Adrenal gland (tissue), 12 donors: ENCODE results near the gene RND2. TPM values are rescaled to one million over a fixed set of nuclear protein-coding genes. Genes with fewer than 3 reads are reported as not detected.
A peak's percentile ranks its signal among the peaks of the same experiment; 100 is the strongest.

Experiments
- DNase-seq, 7 donors: peaks; one replicate each; pipeline ENCODE4 v3.0.0-alpha.2; 2019 to 2020
- H3K27ac ChIP-seq, 5 donors: fragments of 200-600 bp; sonication (generic) in 4 of 5; 1 replicate in 3 of 5; 2 replicates in 2 of 5; pipeline versions ENCODE4 v1.5.1 to v1.8.0; 2016 to 2020; ENCODE audit warnings: mild to moderate bottlenecking in 1 of 5
- H3K27me3 ChIP-seq: fragments of 200-600 bp; 2 replicates; pipeline ENCODE4 v1.8.0; 2021
- H3K36me3 ChIP-seq, 2 donors: fragments of 200-600 bp; replicated peaks in 1 of 2; 1 replicate in 1 of 2; 2 replicates in 1 of 2; pipeline versions ENCODE4 v1.5.1 to v1.8.0; 2018 to 2022
- H3K4me1 ChIP-seq, 2 donors: fragments of 200-600 bp; replicated peaks in 1 of 2; 1 replicate in 1 of 2; 2 replicates in 1 of 2; pipeline versions ENCODE4 v1.5.1 to v1.8.0; 2018 to 2021
- H3K4me3 ChIP-seq, 4 donors: fragments of 200-600 bp; sonication (generic) in 3 of 4; one replicate each; pipeline ENCODE4 v1.5.1; 2016 to 2018
- H3K9me3 ChIP-seq, 3 donors: fragments of 200-600 bp; sonication (generic) in 1 of 3; replicated peaks in 1 of 3; 1 replicate in 2 of 3; 2 replicates in 1 of 3; pipeline versions ENCODE4 v1.5.1 to v1.8.0; 2016 to 2021
- POLR2A ChIP-seq, 2 donors: fragments of 450-650 bp; IDR thresholded peaks; one replicate each; pipeline ENCODE4 v1.6.1; 2017; ENCODE audit warnings: antibody characterized with exemption in 2 of 2, mild to moderate bottlenecking in 2 of 2, moderate library complexity in 1 of 2
- WGBS, 4 donors: extraction: QIAGEN DNeasy Blood & Tissue Kit in 2 of 4; methylation state at CpG; one replicate each; pipeline versions ENCODE4 v1.1.5 to v1.1.7; 2013 to 2017; 5-methylcytosine and 5-hydroxymethylcytosine counted together
- intact Hi-C, 2 donors: fragments of 100-400 bp; cut with DNase I; formaldehyde crosslinking; loops; one replicate each; pipeline versions ENCODE4 v1.14.1 to v1.15.0; 2022 to 2023
- polyA plus RNA-seq, 3 donors: library from polyadenylated mRNA; stranded (reverse); fragments of 200-250 nt in 2 of 3; fragments of 350-450 nt in 1 of 3; fragmentation: Illumina TruSeq in 1 of 3; extraction: RNeasy Lipid Tissue Mini Kit (QIAGEN cat#74804) in 1 of 3; gene quantifications; one replicate each; pipeline ENCODE4 v1.2.3, GENCODE V29; 2013 to 2014
- total RNA-seq, 9 donors: library from RNA; depleted of rRNA in 4 of 9; stranded (reverse); fragments of >200 nt in 4 of 9; fragments of 120-200 nt in 1 of 9; fragmentation: NEBNext Ultra II Directional in 1 of 9; extraction: Animal tissue kit (Norgen Biotek cat#: 25700) in 1 of 9; gene quantifications; one replicate each; pipeline versions ENCODE4 v1.1.0 to v1.2.4, GENCODE V29; 2013 to 2023
- TF ChIP-seq, protein P1 (sequence below), 6 experiments: fragments of 450-650 bp in 4 of 6; fragments of 200-600 bp in 2 of 6; sonication (generic) in 1 of 6; IDR thresholded peaks; 1 replicate in 5 of 6; 2 replicates in 1 of 6; pipeline versions ENCODE4 v1.5.1 to v1.8.0; 2016 to 2021; ENCODE audit warnings: antibody characterized with exemption in 6 of 6, mild to moderate bottlenecking in 2 of 6, moderate library complexity in 1 of 6
- donor health status: healthy with polysubstance abuse.
- donor health status: Bipolar disorder and iron deficiency.
- donor health status: DM: yes; HTN: yes; CAD: no.
- donor health status: DM: no; HTN: no; CAD: no.
- donor health status: DM: no; HTN: no; CAD: no.
- donor health status: DM: yes; HTN: yes; CAD: no.

RND2 gene
- total and polyA plus RNA-seq, 12 donors, result 1.3 to 8.2 (median 3.6) TPM

- Histone ChIP-seq H3K27ac (peak within 1 kb of the TSS; percentile 87 to 98 (median 96)), H3K27me3 (no peaks in the 10 kb centered on the region), H3K4me1 (peaks cover 25 to 42% of the 10 kb centered on the region in 2 donors), H3K9me3 (no peaks in the 10 kb centered on the region), H3K4me3 (peak within 1 kb of the TSS; percentile 78 to 94 (median 84)), H3K36me3 (peaks cover 0 to 13% of the 10 kb centered on the region in 2 donors)
- peak; percentile 27 to 86 for TF ChIP-seq POLR2A (IDR thresholded peaks at IDR 0.05)
- TF ChIP-seq, protein P1, sequence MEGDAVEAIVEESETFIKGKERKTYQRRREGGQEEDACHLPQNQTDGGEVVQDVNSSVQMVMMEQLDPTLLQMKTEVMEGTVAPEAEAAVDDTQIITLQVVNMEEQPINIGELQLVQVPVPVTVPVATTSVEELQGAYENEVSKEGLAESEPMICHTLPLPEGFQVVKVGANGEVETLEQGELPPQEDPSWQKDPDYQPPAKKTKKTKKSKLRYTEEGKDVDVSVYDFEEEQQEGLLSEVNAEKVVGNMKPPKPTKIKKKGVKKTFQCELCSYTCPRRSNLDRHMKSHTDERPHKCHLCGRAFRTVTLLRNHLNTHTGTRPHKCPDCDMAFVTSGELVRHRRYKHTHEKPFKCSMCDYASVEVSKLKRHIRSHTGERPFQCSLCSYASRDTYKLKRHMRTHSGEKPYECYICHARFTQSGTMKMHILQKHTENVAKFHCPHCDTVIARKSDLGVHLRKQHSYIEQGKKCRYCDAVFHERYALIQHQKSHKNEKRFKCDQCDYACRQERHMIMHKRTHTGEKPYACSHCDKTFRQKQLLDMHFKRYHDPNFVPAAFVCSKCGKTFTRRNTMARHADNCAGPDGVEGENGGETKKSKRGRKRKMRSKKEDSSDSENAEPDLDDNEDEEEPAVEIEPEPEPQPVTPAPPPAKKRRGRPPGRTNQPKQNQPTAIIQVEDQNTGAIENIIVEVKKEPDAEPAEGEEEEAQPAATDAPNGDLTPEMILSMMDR (IDR thresholded peaks at IDR 0.05), result no peak
- WGBS, 4 donors, result 0 to 2% (median 1%) methylated on average over 17 to 80 of the region's 80 CpGs
- intact Hi-C loops, result loop anchor here (5.0 to 10.0 kb wide), 4 partner anchors 63 to 293 kb away; partner anchors contain the start of gene NBR1 (in 1 of the 2)
- DNase-seq, result peak; percentile 76 to 86 (median 81)
Observed at GRCh38 chr17:43021741-43022512, 3.1 kb upstream of the RND2 start, which contains the start of gene VAT1. TSS of gene VAT1 (minus strand) at chr17:43022385. CDS start at chr17:43022322, 63 bp downstream.

DNA sequence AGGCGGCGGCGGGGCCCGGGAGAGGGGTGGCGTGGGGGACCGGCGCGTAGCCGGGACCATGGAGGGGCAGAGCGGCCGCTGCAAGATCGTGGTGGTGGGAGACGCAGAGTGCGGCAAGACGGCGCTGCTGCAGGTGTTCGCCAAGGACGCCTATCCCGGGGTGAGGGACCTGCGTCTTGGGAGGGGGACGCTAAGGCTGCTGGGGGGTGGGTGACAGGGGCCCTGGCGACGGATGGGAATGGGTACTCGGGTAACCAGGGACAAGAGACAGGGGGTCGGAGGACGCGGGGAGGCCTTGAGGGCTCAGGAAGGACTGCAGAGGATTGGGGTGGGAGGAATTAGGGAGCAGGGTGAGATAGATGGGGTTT lies 243 bp downstream of the RND2 start:
- intact Hi-C loops, result loop anchor here (10.0 kb wide), 2 partner anchors 60 to 290 kb away; no protein-coding TSS in a partner anchor
- 5 to 16% (median 8%) methylated on average over 15 to 27 of the region's 27 CpGs for WGBS, 4 donors

DNA sequence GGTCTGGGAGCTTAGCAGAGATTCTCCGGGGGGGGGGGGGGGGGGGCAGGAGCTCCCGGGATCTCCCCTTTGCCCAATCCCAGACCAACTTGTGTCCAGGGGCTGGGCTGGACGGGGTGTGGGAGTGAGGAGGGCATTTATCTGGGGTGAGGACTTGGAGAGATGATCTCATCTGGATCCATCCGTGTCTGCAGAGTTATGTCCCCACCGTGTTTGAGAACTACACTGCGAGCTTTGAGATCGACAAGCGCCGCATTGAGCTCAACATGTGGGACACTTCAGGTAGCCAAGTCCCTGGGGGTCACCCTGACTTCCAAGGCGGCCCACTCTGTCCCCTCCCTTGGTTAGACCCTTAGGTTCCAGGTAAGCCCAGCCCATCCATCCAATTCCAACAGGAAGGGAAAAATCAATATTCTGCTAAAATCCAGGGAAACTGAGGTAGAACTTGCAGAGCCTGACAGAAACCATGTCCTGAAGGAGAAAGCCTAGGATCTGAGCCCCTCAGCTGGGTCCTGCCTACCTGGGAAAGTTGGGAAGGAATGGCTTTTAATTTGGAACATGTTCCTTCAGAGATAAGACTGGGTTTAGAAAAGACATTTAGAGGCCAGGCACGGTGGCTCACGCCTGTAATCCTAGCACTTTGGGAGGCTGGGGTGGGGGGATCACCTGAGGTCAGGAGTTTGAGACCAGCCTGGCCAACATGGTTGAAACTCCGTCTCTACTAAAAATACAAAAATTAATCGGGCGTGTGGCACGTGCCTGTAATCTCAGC lies 921 bp downstream of the RND2 start:
- TF ChIP-seq, protein P1 (IDR thresholded peaks at IDR 0.05), result no peak
- no peak for TF ChIP-seq POLR2A (IDR thresholded peaks at IDR 0.05)
- 65 to 78% (median 70%) methylated on average over 13 to 16 of the region's 16 CpGs for WGBS, 4 donors
- no peaks in the 10 kb centered on the region for H3K27me3 ChIP-seq
- no peaks in the 10 kb centered on the region for H3K9me3 ChIP-seq
- H3K4me1 ChIP-seq, result peaks cover 0 to 10% of the 10 kb centered on the region in 2 donors
- H3K36me3 ChIP-seq, result no peaks in the 10 kb centered on the region
- H3K27ac ChIP-seq, result no peak overlapping the region
- intact Hi-C loops, result loop anchor here (10.0 kb wide), 2 partner anchors 59 to 289 kb away; no protein-coding TSS in a partner anchor
- H3K4me3 ChIP-seq, result no peak overlapping the region
- peak in 1 of 7 donors; percentile 32 for DNase-seq

More for the DNA sequence above, 243 bp downstream of the RND2 start:
- peak overlapping the region in 1 of 4 donors; percentile 79 for H3K4me3 ChIP-seq
- H3K36me3 ChIP-seq, result no peaks in the 10 kb centered on the region
- no peaks in the 10 kb centered on the region for H3K27me3 ChIP-seq
- peaks cover 2 to 15% of the 10 kb centered on the region in 2 donors for H3K4me1 ChIP-seq
- H3K9me3 ChIP-seq, result no peaks in the 10 kb centered on the region
- peak overlapping the region in 2 of 5 donors; percentile 34 to 87 for H3K27ac ChIP-seq
- DNase-seq, result no peak
- TF ChIP-seq, protein P1 (IDR thresholded peaks at IDR 0.05), result no peak
- no peak for TF ChIP-seq POLR2A (IDR thresholded peaks at IDR 0.05)

DNA sequence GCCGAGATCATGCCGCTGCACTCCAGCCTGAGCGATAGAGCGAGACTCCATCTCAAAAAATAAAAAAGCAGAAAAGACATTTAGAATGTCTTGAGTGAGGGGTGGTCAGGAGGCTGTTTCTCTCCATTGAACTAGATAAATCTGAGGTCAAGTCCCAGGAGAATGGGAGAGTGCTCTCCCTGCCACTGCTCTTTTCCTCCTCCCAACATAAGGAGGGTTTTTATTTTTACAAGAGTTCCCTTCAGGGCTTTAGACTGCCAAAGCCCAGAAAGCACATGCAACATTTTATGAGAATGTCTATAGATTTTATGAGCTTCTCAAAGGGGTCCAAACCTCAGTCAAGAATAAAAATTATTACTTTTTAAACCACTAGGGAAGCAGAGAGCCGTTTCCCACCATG lies 1.6 kb downstream of the RND2 start:
- peaks cover 0 to 10% of the 10 kb centered on the region in 2 donors for H3K4me1 ChIP-seq
- intact Hi-C loops, result loop anchor here (10.0 kb wide), 2 partner anchors 58 to 288 kb away; no protein-coding TSS in a partner anchor

More for the DNA sequence above, 1.6 kb downstream of the RND2 start:
- H3K27ac ChIP-seq, result no peak overlapping the region
- no peak overlapping the region for H3K4me3 ChIP-seq
- WGBS, 4 donors, result 68 to 80% (median 76%) methylated on average over 5 of the region's 5 CpGs
- no peaks in the 10 kb centered on the region for H3K9me3 ChIP-seq
- no peak for TF ChIP-seq POLR2A (IDR thresholded peaks at IDR 0.05)
- TF ChIP-seq, protein P1 (IDR thresholded peaks at IDR 0.05), result no peak
- H3K27me3 ChIP-seq, result no peaks in the 10 kb centered on the region
- DNase-seq, result no peak
- no peaks in the 10 kb centered on the region for H3K36me3 ChIP-seq
